ENCODE measurements around the gene PANK1.

Gene PANK1

GRCh38 chr10:89662596-89662995 is 17.6 kb upstream of the PANK1 start:
- no peak for DNase-seq (ENCODE audit: low read depth)
- no peak overlapping the region for H3K4me3 ChIP-seq (ENCODE audit: low read depth, low read length)
- no peak for TF ChIP-seq MYC (IDR thresholded peaks at IDR 0.05; ENCODE audit: low read depth, low read length)
- no peak for TF ChIP-seq CTCF (IDR thresholded peaks at IDR 0.05; ENCODE audit: low read depth, low read length)
- no peak for TF ChIP-seq POLR2A (IDR thresholded peaks at IDR 0.05; ENCODE audit: extremely low read depth, insufficient read length)
- TF ChIP-seq MAX (IDR thresholded peaks at IDR 0.05; ENCODE audit: low read depth, low read length) = no peak

- no peak overlapping the region for H3K4me3 ChIP-seq (ENCODE audit: low read depth, low read length)
- no peak for DNase-seq (ENCODE audit: low read depth)
- no peak for TF ChIP-seq CTCF (IDR thresholded peaks at IDR 0.05; ENCODE audit: low read depth, low read length)
- no peak for TF ChIP-seq POLR2A (IDR thresholded peaks at IDR 0.05; ENCODE audit: extremely low read depth, insufficient read length)
- TF ChIP-seq MAX (IDR thresholded peaks at IDR 0.05; ENCODE audit: low read depth, low read length) = no peak
Observed at GRCh38 chr10:89659143-89660131, 14.4 kb upstream of the PANK1 start.

- TF ChIP-seq MYC (IDR thresholded peaks at IDR 0.05; ENCODE audit: low read depth, low read length) (no peak), CTCF (IDR thresholded peaks at IDR 0.05; ENCODE audit: low read depth, low read length) (no peak), POLR2A (IDR thresholded peaks at IDR 0.05; ENCODE audit: extremely low read depth, insufficient read length) (no peak), MAX (IDR thresholded peaks at IDR 0.05; ENCODE audit: low read depth, low read length) (no peak)
- no peak for DNase-seq (ENCODE audit: low read depth)
- H3K4me3 ChIP-seq (ENCODE audit: low read depth, low read length) = no peak overlapping the region
Observed at GRCh38 chr10:89657302-89657701, 12.3 kb upstream of the PANK1 start.

- TF ChIP-seq MYC (IDR thresholded peaks at IDR 0.05; ENCODE audit: low read depth, low read length) (no peak), MAX (IDR thresholded peaks at IDR 0.05; ENCODE audit: low read depth, low read length) (no peak), CTCF (IDR thresholded peaks at IDR 0.05; ENCODE audit: low read depth, low read length) (no peak), POLR2A (IDR thresholded peaks at IDR 0.05; ENCODE audit: extremely low read depth, insufficient read length) (no peak)
- no peak overlapping the region for H3K4me3 ChIP-seq (ENCODE audit: low read depth, low read length)
- no peak for DNase-seq (ENCODE audit: low read depth)
Observed at GRCh38 chr10:89655722-89656121, 10.7 kb upstream of the PANK1 start.

GRCh38 chr10:89653410-89653869 is 8.4 kb upstream of the PANK1 start:
- no peak overlapping the region for H3K4me3 ChIP-seq (ENCODE audit: low read depth, low read length)
- TF ChIP-seq POLR2A (IDR thresholded peaks at IDR 0.05; ENCODE audit: extremely low read depth, insufficient read length) (no peak), MYC (IDR thresholded peaks at IDR 0.05; ENCODE audit: low read depth, low read length) (no peak)
- DNase-seq (ENCODE audit: low read depth) = no peak

GRCh38 chr10:89652806-89653370 is 7.8 kb upstream of the PANK1 start:
- no peak overlapping the region for H3K4me3 ChIP-seq (ENCODE audit: low read depth, low read length)
- no peak for TF ChIP-seq MYC (IDR thresholded peaks at IDR 0.05; ENCODE audit: low read depth, low read length)
- no peak for DNase-seq (ENCODE audit: low read depth)
